SKM-1 (cell line): ENCODE data around the gene ZNF862.
"Not testable (repeated sequence)": the region's sequence is repeated elsewhere in the genome, so short reads cannot be mapped to it uniquely, and the experiment has no call there.

Source experiments
- DNase-seq: peaks from one replicate; lab custom pipeline; 2025; ENCODE audit not compliant: unreplicated experiment; lab: John Stamatoyannopoulos, UW

The ZNF862 gene

DNA sequence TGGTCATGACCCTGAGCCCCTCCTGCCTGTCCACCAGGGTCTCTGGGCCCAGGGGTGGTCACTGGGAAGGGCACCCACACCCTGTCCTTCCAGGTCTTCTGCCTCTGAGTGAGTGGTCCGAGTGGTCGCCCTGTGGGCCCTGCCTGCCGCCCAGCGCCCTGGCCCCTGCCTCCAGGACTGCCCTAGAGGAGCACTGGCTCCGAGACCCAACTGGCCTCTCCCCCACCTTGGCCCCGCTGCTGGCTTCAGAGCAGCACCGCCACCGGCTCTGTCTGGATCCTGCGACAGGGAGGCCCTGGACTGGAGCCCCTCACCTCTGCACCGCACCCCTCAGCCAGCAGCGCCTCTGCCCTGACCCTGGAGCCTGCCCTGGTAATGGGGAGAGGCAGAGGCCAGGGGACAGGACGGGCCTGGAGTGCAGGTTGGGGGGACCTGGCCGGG is 13.9 kb upstream of the ZNF862 start:
- no peak for DNase-seq

DNA sequence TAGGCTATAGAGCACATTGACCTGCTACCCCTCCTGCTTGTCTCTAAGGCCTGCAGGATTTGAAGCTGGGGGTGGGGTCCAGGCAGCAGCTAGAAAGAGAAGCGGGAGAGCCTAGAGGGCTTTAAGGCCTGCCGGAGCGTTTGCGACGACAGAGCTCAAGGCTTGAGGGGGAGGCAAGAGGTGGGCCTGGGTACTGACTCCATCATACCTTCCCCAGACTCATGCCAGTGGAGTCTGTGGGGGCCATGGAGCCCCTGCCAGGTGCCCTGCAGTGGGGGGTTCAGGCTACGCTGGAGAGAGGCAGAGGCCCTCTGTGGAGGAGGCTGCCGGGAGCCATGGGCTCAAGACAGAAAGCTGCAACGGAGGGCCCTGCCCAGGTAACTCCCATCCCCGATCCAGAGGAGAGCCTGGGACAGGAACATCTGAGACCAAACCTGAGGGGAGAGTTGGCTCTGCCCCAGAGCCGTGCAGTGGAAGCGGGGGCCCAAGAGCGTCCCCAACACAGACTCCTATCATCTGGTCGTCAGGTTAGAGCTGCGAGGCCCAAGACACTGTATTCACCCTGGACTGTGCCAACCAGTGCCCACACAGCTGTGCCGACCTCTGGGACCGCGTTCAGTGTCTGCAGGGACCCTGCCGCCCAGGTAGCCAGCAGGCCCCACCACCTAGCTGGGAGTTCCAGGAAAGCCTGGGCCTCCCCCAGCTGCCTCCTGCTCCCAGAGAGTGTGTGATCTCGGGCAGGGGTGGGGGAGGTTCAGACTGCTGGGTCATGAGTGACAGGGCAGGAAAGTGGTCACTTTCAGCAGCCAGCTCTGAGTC is 13.2 kb upstream of the ZNF862 start:
- no peak for DNase-seq

DNA sequence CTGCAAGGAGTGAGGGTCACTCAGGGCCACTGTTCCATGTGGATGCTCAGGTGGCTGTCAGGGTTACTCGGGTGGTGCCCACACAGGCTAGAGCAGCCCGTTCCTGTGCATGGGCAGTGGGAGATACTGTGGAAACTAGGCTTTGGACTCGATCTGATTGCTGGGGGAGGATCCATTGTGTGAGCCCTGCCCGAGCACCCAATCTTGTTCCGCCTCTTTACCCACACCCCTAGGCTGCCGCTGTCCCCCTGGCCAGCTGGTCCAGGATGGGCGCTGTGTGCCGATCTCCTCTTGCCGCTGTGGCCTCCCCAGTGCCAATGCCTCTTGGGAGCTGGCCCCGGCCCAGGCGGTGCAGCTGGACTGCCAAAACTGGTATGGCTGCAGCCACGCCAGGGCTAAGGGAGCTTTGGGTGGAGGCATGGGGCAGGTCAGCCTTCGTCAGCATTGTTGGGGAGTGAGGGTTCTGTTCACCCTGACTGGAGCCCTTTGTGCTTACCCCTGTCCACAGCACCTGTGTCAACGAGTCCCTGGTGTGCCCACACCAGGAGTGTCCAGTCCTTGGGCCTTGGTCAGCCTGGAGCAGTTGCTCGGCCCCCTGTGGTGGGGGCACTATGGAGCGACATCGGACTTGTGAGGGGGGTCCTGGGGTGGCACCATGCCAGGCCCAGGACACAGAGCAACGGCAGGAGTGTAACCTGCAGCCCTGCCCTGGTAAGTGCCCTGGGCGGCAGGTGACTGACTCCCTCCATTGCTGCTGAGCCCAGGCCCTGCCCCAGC is 12.4 kb upstream of the ZNF862 start:
- no peak for DNase-seq

DNA sequence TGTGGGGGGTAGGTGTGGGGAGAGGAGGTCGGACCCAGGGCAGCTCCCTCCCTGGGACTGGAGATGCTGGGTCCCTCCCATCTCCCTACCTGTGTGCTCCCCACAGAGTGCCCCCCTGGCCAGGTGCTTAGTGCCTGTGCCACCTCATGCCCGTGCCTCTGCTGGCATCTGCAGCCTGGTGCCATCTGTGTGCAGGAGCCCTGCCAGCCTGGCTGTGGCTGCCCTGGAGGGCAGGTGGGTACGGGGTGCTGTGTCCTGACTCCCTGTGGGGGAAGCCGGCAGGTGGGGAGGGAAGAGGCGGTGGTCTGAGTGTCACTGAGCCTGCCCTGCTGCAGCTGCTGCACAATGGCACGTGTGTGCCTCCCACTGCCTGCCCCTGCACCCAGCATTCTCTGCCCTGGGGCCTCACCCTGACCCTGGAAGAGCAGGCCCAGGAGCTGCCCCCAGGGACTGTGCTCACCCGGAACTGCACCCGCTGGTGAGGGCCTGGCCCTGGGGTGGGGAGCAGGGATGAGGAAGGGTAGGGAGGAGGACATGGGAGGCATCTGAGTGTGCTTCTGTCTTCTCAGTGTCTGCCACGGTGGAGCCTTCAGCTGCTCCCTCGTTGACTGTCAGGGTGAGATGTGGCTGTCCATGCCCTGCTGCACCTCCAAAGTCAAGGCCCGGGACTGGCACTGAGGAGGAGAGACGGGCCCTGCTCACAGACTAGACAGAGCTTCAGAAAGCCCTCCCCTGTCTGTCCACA is 11.7 kb upstream of the ZNF862 start:
- DNase-seq, result no peak

DNA sequence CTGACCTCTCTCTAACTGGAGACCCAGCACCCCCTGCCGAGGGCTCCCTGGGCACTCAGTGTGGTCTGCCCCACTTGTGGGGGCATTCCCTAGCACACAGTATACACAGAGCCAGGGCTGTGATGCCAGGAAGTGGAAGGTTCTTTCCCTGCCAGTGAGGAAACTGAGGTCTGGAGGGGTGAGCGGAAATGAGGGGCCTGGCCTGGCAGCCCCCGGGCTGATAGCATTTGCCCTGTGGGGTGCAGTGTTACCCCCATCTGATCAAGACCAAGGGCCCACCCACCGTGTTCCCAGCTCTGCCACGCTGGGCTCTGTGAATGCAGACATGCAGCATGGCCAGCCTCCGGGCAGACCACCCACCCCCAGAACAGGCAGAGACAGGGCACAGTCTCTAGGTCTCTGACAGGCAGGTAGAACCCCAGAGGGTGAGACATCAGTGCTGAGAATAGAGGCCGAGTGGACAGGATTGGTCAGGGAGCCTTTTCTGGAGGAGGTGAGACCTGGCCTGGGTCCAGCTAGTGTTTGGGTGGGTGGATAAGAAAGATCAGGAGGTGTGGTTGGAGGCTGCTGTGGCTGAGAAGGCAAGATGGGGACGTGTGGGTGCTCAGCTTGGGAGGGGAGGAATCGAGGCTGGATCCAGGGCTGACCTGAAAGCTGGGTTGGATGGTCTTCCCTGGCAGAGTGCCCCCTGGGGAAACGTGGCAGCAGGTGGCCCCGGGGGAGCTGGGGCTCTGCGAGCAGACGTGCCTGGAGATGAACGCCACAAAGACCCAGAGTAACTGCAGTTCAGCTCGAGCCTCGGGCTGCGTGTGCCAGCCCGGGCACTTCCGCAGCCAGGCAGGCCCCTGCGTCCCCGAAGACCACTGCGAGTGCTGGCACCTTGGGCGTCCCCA is 10.8 kb upstream of the ZNF862 start:
- DNase-seq, result no peak

DNA sequence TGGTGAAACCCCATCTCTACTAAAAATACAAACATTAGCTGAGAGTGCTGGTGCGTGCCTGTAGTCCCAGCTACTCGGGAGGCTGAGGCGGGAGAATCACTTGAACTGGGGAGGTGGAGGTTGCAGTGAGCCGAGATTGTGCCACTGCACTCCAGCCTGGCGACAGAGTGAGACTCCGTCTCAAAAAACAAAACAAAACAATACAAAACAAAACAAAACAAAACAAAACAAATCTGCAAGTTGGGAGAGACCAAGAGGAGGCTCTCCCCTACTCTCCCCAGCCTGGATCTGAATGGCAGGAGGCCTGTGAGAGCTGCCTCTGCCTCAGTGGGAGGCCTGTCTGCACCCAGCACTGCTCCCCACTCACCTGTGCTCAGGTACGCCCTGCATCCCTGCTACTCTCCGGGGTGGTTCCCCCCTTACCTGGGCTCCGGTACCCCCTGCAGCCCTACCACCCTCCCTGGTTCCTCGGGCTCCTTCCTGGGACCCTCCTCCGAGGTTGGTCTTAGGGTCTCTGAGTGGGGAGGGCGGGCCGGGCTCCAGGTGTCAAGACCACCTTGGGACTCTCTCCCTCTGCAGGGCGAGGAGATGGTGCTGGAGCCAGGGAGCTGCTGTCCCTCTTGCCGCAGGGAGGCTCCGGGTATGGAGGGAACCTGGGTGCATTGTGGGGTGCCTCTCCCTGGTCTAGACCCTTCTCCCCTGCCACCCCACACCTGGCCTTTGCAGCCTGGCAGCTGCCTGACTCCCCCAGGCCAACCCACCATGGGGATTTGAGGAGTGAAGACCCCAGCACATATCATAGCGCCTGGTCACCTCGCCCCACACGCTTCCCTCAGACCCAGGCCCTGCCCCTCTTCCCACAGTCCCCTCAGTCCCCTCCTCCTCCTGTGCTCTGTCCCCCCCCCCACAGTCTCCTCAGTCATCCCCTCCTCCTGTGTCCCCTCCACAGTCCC is 9.5 kb upstream of the ZNF862 start:
- no peak for DNase-seq

DNA sequence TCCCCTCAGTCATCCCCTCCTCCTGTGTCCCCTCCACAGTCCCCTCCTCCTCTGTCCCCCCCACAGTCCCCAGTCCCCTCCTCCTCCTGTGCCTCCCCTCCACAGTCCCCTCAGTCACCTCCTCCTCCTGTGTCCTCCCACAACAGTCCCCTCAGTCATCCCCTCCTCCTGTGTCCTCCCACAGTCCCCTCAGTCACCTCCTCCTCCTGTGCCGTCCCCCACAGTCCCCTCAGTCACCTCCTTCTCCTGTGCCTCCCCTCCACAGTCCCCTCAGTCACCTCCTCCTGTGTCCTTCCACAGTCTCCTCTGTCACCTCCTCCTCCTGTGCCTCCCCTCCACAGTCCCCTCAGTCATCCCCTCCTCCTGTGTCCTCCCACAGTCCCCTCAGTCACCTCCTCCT is 7.6 kb upstream of the ZNF862 start:
- not testable (repeated sequence) for DNase-seq

DNA sequence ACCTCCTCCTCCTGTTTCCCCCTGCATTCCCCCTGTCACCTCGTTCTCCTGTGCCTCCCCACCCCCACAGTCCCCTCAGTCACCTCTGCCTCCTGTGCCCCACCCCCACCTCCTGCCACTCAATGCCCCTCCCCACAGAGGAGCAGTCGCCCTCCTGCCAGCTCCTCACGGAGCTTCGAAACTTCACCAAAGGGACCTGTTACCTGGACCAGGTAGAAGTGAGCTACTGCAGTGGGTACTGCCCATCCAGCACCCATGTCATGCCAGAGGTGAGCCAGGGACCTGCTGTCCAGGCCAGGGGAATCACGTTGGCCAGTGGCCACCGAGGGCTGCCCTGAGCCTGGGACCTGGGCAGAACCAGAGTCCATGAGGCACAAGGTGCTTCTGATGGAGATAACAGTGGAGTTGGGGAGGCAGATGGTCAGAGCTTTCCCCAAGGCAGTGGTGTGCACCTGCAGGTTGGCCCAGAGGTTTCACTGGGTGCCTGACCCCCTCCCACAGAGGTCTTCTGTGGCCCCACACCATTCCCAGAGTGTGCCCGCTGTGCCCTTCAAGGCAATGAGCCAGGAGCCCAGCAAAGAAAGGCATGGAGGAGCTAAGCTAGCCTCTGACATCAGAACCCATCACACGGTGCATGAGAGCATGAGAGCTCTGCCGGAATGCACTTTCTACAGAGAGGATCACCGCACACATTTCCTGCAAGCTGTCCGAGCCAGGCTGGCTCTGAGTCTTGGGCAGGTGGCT is 7.0 kb upstream of the ZNF862 start:
- DNase-seq, result no peak

DNA sequence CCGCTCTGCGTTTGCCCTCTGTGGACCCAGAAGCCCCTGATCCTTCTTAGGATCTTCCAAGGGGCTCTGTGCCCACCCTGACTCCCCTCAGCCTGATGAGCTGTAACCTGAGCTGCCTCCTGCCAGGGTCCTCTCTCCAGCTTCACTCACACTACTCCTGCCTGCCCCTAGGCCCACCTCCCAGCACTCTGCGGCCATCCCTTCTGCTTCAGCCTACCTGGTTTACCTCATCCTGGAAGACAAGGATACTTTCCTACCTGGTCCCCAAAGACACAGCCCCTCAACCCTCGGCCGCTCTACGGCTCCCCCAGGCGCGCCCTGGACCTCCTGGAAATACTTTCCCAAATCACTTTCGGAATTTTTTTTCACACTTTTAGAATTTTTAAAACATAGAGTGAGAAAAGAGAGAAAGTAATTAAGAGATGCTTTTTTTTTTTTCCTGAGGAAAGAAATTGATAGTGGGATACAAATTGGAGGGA is 6.4 kb upstream of the ZNF862 start:
- no peak for DNase-seq

DNA sequence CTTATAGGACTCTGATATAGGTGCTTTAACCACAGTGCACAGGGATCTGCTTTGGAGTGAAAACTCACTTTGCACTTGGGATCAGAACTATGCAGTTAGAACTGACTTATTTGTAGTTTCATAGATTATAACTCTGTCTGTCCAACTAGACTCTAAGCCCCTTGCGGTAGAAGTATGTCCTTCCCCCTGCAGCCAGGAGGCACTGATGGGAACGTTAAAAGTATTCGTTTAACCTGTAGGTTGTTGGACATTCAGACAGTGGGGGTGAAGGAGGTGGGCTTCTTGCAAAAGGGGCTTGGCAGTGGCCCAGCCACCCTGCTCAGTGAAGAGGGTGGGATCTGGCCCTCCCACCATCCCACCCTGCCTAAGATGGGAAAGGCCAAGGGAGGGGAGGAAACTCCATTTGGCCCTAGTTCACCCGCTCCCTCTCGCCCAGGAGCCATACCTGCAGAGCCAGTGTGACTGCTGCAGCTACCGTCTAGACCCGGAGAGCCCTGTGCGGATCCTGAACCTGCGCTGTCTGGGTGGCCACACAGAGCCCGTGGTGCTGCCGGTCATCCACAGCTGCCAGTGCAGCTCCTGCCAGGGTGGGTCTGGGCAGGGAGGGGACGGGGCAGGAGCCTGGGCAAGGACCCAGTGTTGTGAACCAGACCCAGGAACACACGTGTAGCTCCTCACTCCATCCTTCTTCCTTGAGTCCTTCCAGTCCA is 5.7 kb upstream of the ZNF862 start:
- no peak for DNase-seq

DNA sequence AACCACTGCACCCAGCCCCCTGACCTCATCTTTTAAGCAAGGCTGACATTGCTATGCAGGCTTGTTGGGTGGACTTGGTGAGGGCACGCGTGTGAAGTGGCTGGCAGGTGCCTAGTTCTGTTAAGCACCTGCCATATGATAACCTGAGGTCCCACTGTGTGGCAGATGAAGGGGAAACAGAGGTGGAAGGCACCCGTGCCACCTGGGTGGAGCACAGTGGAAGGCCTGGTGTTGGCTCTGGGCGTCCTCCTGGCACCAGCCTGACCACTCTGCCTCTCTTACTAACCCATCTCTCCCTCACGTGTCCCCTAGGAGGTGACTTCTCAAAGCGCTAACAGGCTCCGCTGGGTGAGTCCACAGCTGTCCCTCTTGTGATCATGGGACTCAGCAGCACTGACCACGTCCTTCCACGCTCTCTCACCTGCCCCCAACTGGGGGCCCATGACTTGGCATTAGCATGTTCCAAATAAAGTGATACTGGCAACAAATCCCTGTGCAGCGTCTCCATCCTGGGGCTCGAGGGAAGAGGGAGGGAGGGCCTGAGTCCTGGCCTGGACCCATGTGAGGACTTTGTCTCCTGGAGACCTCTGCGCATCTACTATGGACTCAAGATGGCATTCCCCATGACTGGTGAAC is 4.6 kb upstream of the ZNF862 start:
- DNase-seq, result no peak

DNA sequence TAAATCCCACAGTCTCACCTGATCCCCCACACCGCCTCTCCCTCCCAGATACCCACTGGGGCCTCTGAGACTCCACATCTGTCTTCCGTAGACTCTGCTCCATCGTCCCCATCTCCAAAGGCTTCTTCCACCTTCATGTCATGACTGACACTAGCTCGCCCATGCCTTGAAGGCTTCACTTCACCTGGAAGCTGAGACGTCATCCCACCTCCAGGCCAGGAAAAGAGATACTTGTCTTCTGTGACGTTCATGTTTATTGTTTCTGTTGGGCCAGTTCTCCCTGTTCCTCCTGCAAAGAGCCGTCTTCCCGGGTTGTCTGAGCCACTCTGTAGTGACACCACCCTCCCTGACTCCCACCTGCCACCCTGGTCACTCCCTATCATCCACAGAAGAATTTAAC is 3.6 kb upstream of the ZNF862 start:
- no peak for DNase-seq

DNA sequence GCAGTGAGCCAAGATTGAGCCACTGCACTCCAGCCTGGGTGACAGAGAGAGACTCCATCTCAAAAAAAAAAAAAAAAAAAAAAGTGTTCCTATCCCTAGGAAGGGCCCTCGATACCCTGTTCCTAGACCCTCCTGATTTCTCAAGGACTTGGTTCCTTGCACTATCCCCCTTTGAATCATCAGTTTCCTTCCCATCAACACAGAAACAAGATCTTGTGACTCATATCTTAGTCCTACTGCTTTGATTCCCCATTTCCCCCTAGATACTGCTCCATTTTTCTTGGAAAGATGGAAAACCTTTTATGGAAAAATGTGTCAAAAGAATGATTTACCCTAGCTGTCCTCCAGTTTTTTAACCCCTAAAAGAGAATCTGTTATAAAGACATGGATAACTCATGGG is 1.7 kb upstream of the ZNF862 start:
- DNase-seq, result no peak

DNA sequence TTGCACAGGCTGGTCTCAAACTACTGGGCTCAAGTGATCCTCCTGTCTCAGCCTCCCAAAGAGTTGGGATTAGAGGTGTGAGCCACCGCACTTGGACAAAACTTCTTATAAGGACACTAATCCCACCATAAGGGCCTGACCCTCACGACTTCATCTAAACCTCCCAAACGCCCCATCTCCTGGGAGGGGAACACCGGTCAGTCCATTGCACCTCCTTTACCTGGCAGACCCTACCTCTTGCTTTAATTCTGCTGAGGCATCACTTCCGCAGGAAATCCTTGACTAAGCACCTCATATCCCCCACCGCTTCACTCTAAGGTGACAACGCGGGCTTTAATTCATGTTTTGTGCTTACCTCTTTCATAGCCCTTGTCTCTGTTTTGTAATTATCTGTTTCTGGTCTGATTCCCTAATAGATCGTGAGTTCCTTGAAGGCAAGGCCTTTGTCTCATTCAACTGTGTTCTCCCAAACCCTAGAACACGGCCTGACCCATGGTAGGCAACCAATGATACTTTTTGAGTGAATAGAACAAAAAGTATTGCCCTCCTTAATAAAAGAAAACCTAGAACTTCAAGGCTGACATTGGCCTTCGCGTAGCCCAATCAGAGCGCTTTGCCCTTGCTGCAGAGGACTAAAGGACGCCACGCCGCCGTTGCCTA is 481 bp upstream of the ZNF862 start:
- no peak for DNase-seq

DNA sequence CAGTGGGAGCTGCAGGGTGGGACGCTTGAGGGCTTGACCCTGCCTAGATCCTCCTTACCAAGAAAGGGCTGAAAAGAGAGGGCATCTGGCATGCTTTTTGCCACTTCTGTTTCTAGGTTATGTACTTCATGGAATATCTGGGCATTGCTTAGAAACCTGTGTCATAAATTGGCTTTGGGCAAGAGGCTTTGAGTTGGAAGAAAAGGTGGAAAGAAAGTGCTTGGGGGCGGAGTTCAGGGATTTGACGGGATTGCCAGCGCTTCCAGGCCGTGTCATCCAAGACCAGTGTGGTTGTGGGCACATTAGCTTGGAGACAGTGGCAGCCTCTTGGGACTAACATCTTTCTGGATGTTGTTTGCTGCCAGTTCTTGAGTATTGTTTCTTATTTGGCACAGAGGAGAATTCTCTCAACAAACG is 825 bp downstream of the ZNF862 start:
- DNase-seq, result no peak

DNA sequence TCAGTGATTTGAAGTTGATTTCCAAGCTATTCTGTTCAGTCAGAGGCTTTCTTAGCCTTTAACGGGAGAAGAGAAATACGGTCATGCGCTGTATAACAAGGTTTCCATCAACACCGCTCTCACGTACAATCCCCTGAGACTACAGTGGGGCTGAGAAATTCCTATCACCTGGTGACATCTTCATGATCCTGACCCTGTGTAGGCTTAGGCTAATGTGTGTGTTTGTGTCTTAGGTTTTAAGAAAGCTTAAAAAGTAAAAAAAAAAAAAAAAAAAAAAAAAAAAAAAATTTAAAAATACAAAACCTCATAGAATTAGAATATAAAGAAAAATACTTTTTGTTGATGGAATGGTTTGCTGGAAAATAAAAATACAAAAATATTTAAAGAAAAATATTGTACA is 1.8 kb downstream of the ZNF862 start:
- DNase-seq, result no peak

DNA sequence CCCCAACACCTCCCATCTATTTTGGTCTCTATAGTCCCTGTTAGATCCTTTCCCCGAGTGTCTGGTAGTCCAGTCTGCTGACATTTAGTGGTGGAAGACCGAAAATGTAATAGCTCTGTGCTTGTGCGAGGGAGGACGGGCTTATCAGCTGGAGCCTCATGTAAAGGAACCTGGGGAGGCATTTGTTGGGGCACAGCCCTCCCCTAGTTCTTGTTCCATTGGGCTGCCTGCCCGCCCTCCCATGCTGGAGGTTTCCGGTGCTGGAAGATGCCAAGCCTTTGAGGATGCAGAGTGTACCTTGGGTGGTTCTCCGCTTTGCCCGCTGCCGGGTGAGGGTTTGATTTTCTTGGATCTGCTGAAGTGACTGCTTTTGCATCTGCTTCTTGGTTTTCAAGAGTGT is 5.4 kb downstream of the ZNF862 start:
- DNase-seq, result no peak
